Fibroblast of mammary gland (primary cell): Measurements from ENCODE around the gene NTRK2.

Experiments used
- DNase-seq: peaks from one replicate; pipeline ENCODE4 v3.0.0-alpha.2; 2010; ENCODE audit warnings: low read depth
- H3K4me3 ChIP-seq: 2 replicates; pipeline ENCODE4 v1.5.1; 2011; ENCODE audit warnings: low read depth, mild to moderate bottlenecking, low read length, moderate library complexity; ENCODE audit not compliant: control insufficient read depth
- TF ChIP-seq, protein P1 (sequence below): conservative IDR thresholded peaks from 2 replicates; pipeline ENCODE4 v1.5.1; 2011; ENCODE audit warnings: low read depth, low read length, inconsistent platforms; ENCODE audit not compliant: control insufficient read depth, insufficient read depth

NTRK2 gene

DNA sequence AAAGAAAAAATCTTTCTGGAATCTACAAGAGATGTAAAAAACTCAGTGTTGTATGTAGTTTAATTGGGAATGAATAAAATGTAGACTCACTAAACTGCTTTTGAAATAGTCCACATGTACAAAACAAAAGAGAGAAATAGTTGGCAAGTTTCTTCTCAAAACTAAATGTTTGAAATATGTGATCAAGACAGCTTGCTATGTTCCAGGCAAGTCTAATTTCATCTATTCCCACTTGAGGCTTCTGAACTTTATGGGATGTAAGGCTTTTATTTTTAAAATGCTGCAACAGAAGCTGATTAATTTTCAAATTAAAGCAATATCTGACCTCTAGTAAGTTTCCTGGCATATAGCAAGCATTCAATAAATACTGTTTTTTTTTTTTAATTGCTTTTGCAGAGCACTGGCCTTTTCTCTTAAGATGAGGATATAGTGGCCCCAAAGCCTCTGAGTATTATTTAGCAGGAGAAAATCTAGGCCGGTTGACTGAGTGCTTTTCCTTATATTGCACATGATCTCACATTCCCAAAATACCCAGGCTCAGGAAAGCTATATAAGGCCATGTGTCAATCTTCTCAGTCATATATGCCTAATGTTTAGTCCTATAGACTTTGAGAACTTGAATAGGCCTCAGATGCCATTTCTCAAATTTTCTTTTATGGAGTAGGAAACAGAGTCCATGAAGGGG lies 183.2 kb downstream of the NTRK2 start:
- no peak overlapping the region for H3K4me3 ChIP-seq
- no peak for DNase-seq
- TF ChIP-seq, protein P1, sequence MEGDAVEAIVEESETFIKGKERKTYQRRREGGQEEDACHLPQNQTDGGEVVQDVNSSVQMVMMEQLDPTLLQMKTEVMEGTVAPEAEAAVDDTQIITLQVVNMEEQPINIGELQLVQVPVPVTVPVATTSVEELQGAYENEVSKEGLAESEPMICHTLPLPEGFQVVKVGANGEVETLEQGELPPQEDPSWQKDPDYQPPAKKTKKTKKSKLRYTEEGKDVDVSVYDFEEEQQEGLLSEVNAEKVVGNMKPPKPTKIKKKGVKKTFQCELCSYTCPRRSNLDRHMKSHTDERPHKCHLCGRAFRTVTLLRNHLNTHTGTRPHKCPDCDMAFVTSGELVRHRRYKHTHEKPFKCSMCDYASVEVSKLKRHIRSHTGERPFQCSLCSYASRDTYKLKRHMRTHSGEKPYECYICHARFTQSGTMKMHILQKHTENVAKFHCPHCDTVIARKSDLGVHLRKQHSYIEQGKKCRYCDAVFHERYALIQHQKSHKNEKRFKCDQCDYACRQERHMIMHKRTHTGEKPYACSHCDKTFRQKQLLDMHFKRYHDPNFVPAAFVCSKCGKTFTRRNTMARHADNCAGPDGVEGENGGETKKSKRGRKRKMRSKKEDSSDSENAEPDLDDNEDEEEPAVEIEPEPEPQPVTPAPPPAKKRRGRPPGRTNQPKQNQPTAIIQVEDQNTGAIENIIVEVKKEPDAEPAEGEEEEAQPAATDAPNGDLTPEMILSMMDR: no peak

DNA sequence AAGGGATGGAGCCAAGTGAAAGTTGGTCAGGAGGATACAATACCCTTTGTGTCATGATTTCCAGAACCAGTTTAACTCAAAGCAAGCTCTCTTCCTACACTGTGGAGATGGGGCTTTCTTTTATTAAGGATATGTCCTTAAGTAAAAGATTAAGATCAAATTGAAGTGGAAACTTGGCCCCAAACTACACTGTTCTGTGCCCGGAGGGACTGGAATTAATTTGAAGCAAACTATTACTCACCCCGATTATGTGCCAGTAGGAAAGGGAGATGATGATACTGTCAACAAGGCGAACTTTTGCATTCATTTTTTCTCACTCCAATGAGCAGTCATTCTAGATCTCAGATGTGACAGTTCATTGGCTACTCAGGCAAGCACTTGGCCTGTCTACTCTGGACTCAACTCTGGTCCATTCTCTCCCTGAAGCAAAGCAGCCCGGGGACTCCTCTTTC lies 186.7 kb downstream of the NTRK2 start:
- TF ChIP-seq, protein P1: no peak
- no peak overlapping the region for H3K4me3 ChIP-seq
- DNase-seq: peak; percentile 59

DNA sequence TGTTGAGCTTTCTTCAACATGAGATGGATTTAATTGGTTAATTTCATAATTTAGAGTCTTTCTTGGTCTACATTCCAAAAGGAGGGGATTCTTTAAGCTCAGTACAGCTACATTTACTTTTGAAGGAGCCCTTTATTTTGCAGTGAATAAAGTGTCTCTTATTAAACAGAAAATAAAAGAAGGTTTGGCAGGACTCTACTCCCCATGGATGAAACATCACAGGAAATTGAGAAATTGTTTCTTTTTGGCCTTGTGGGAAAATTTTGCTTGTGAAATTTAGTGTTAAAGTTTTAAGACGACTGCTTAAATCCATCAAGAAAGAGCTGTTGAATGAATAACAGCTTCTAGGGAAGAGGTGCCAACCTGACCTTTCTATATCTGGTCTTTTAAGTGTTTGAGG lies 187.7 kb downstream of the NTRK2 start:
- no peak overlapping the region for H3K4me3 ChIP-seq
- TF ChIP-seq, protein P1: no peak
- DNase-seq: peak; percentile 38

DNA sequence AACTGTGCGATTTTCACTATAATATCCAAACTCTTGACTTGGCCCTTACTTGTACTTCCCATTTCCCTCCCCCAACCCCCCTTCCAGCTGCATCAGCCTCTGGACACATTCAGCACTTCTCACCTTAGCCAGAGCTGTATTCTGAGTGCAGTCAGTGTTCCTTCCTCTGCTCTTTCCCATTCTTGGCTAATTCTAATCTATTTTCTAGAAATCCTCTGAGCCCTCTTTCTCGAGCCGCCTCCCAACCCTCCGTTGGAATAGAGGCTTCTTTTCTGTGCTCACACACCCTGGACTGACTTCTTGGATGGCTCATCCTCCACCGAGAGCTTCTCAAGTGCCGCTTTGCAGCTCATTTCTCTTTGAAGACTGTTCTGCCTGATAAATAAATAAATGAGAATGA lies 188.8 kb downstream of the NTRK2 start:
- H3K4me3 ChIP-seq: no peak overlapping the region
- TF ChIP-seq, protein P1: no peak
- no peak for DNase-seq

DNA sequence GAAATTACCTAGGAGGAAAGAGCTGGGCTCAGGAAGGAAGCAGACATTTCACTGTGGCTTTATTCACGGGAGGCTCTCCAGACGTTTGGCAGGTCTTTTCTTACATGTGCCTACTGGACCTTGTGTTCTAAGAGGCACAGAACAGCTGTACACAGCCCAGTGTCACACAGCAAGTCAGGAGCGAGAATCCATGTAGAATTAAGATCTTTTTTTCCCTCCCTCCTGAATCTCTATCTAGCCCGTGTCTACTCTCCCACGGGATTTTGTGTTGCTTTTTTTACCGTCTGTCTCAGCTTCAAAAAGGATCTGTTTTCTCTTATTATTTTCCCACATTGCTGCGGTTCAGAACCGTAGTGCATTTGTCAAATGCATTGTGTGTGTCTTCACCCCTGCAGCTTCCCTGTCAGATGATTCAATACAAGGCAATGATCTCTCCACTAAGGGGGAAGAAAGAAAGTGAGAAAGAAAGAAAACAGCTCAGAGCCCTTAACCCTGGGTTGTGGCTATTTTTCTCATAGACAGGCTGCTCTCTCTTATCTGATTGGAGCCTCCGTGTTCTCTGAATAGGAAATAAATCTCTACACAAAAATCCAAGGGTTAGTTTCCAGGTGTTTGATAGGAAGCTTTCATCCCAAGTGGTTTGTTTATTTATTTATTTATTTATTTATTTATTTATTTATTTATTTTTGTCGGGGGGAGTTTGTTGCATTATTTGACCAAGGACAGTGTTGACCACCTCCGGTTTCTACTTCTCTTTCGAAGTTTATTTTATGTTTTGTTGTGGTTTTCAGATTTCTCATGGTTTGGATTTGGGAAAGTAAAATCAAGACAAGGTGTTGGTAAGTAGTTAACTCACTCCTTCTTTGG lies 191.0 kb downstream of the NTRK2 start:
- TF ChIP-seq, protein P1: no peak
- DNase-seq: peak; percentile 16
- H3K4me3 ChIP-seq: no peak overlapping the region

DNA sequence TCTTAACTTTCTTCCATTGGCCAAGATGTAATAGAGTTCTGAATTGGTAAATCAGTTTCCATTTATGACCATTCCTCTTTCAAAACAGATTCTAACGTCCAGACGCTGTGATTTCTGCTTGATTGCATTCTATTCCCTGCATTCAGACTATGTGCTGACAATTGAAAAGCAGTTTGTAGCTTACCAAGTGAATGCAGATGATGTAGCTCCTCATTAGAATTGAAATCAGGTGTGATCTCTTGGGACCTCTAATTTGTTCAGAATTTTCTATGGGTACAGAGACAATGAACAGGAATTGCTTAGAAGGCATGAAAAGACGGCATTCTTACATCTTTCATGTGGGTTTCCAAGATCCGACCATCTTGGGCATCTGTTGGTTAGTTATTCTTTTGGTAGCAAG lies 191.9 kb downstream of the NTRK2 start:
- DNase-seq: no peak
- H3K4me3 ChIP-seq: no peak overlapping the region
- TF ChIP-seq, protein P1: no peak
